T-cell (primary cell): ENCODE results near the gene GNB5. TPM values are rescaled to one million over a fixed set of nuclear protein-coding genes. Genes with fewer than 3 reads are reported as not detected.

Experiments used
- ATAC-seq, 4 experiments: fragments of 200-7000 bp in 3 of 4; fragments of 150-1000 bp in 1 of 4; cut with Tn5 transposase; replicated peaks in 1 of 4; 1 replicate in 3 of 4; 2 replicates in 1 of 4; pipeline ENCODE4 v1.10.0; 2021; ENCODE audit warnings: moderate library complexity in 3 of 4, mild to moderate bottlenecking in 2 of 4, moderate number of reproducible peaks in 1 of 4
- CTCF ChIA-PET, 2 donors: fragments of 300-600 bp; sonication (Branson Sonifier 250); formaldehyde crosslinking; loops; one replicate each; lab custom pipeline; 2022; ENCODE audit warnings: antibody characterized with exemption in 2 of 2; lab: Charles Lee
- POLR2A ChIA-PET, 2 donors: fragments of 300-600 bp; sonication (Branson Sonifier 250); formaldehyde crosslinking; loops; one replicate each; lab custom pipeline; 2022; ENCODE audit warnings: antibody characterized with exemption in 2 of 2; lab: Charles Lee
- DNase-seq, 35 experiments: peaks; one replicate each; pipeline versions ENCODE4 v3.0.0 to v3.0.0-alpha.2; 2013 to 2023
- H3K27ac ChIP-seq: one replicate; pipeline ENCODE4 v1.5.1; 2013; ENCODE audit warnings: low read length
- H3K27me3 ChIP-seq, 2 experiments: replicated peaks in 1 of 2; 1 replicate in 1 of 2; 2 replicates in 1 of 2; pipeline versions ENCODE4 v1.6.1 to v1.7.0; 2013; ENCODE audit warnings: low read length in 1 of 2, mixed read lengths in 1 of 2; ENCODE audit not compliant: control insufficient read depth in 2 of 2, insufficient read depth in 2 of 2; ENCODE audit errors: extremely low read depth in 1 of 2
- H3K36me3 ChIP-seq, 2 donors: 1 replicate in 1 of 2; 2 replicates in 1 of 2; pipeline versions ENCODE4 v1.6.1 to v1.7.0; 2013; ENCODE audit warnings: low read length in 1 of 2; ENCODE audit not compliant: control insufficient read depth in 2 of 2, insufficient read depth in 1 of 2; ENCODE audit errors: extremely low read depth in 1 of 2
- H3K4me1 ChIP-seq, 2 experiments: 1 replicate in 1 of 2; 2 replicates in 1 of 2; pipeline versions ENCODE4 v1.6.1 to v1.7.0; 2013; ENCODE audit warnings: low read length in 2 of 2, mixed read lengths in 1 of 2; ENCODE audit not compliant: insufficient read depth in 2 of 2, control insufficient read depth in 1 of 2; ENCODE audit errors: extremely low read depth in 1 of 2
- H3K4me3 ChIP-seq, 2 donors: 1 replicate in 1 of 2; 2 replicates in 1 of 2; pipeline versions ENCODE4 v1.5.1 to v1.7.0; 2013; ENCODE audit warnings: mild to moderate bottlenecking in 2 of 2, low read length in 1 of 2, moderate library complexity in 1 of 2; ENCODE audit not compliant: control insufficient read depth in 1 of 2; ENCODE audit errors: extremely low read depth in 1 of 2
- H3K9me3 ChIP-seq: 2 replicates; pipeline ENCODE4 v1.7.0; 2013
- H3K27ac Mint-ChIP-seq, 2 donors: one replicate each; pipeline ENCODE4 v1.8.0; 2020 to 2021; ENCODE audit warnings: mild to moderate bottlenecking in 2 of 2, mixed read lengths in 2 of 2
- H3K27me3 Mint-ChIP-seq, 2 donors: one replicate each; pipeline ENCODE4 v1.8.0; 2021 to 2022; ENCODE audit warnings: mixed read lengths in 2 of 2
- H3K36me3 Mint-ChIP-seq: one replicate; pipeline ENCODE4 v1.8.0; 2021; ENCODE audit warnings: mixed read lengths
- H3K4me1 Mint-ChIP-seq, 3 donors: one replicate each; pipeline ENCODE4 v1.8.0; 2020 to 2022; ENCODE audit warnings: mixed read lengths in 3 of 3, mild to moderate bottlenecking in 1 of 3
- H3K4me3 Mint-ChIP-seq, 3 donors: one replicate each; pipeline ENCODE4 v1.8.0; 2020 to 2022; ENCODE audit warnings: mild to moderate bottlenecking in 3 of 3, mixed read lengths in 3 of 3, moderate library complexity in 3 of 3
- H3K9me3 Mint-ChIP-seq, 3 donors: one replicate each; pipeline ENCODE4 v1.8.0; 2020 to 2022; ENCODE audit warnings: mixed read lengths in 3 of 3
- WGBS: methylation state at CpG from one replicate; pipeline ENCODE4 v1.1.5; 2013; ENCODE audit warnings: missing lambda C conversion rate; ENCODE audit not compliant: insufficient coverage; 5-methylcytosine and 5-hydroxymethylcytosine counted together
- total RNA-seq, 35 experiments: library from RNA in 6 of 35; stranded (reverse) in 6 of 35; fragments of 120-200 nt in 1 of 35; gene quantifications; one replicate each; pipeline versions ENCODE4 v1.2.1 to v1.2.4 and lab custom pipeline; 2013 to 2026

The GNB5 gene
- total RNA-seq, 5 donors from 2014 or later (not counting 1 experiment from before 2014, with no cell fraction given) = 39.7 to 74.4 (median 54.7) TPM

- no peak for DNase-seq
- ATAC-seq = no peak
- Histone ChIP-seq H3K36me3 (no peaks in the 10 kb centered on the region), H3K27me3 (no peaks in the 10 kb centered on the region), H3K4me1 (peaks cover 17 to 18% of the 10 kb centered on the region in 2 experiments), H3K9me3 (no peaks in the 10 kb centered on the region), H3K4me3 (no peak overlapping the region), H3K27ac (no peak overlapping the region)
- H3K9me3 Mint-ChIP-seq = no peaks in the 10 kb centered on the region
- H3K27ac Mint-ChIP-seq = no peak overlapping the region
- H3K36me3 Mint-ChIP-seq = no peaks in the 10 kb centered on the region
- no peaks in the 10 kb centered on the region for H3K27me3 Mint-ChIP-seq
- H3K4me3 Mint-ChIP-seq = no peak overlapping the region
- CTCF ChIA-PET = interaction anchor here (0.6 to 2.7 kb wide), 6 partner anchors 8 to 487 kb away, joined by 3 to 8 read pairs (median 4); no protein-coding TSS in a partner anchor
- H3K4me1 Mint-ChIP-seq = peaks cover 22 to 31% (median 28%) of the 10 kb centered on the region in 3 donors
- 60% methylated on average over 1 of the region's 4 CpGs for WGBS
- POLR2A ChIA-PET = interaction anchor here in 1 of 2 donors (1.2 kb wide), 1 partner anchor 16 kb away, joined by 3 read pairs; no protein-coding TSS in a partner anchor
Measured at GRCh38 chr15:52224211-52224610, 33.0 kb upstream of the GNB5 start.

DNA sequence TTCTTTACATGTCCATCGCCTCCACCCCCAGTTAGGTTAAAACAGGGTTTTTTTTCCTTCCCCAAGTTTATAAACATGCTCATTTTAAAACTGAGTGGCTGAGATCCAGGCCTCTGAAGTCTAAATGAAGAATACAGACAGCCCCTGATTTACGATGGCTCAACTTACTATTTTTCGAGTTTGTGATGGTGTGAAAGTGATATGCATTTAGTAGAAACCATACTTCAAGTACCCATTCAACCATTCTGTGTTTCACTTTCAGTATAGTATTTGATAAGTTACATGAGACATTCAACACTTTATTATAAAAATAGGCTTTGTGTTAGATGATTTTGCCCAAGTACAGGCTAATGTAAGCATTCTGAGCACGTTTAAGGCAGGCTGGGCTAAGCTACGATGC lies 30.5 kb upstream of the GNB5 start:
- WGBS = no CpG with 5 or more reads among the region's 5 CpGs
- Mint-ChIP-seq H3K9me3 (no peaks in the 10 kb centered on the region), H3K4me1 (peaks cover 22 to 32% (median 28%) of the 10 kb centered on the region in 3 donors), H3K27me3 (no peaks in the 10 kb centered on the region), H3K27ac (peak overlapping the region; percentile 93 to 94), H3K36me3 (no peaks in the 10 kb centered on the region), H3K4me3 (peak overlapping the region; percentile 70 to 81 (median 80))
- ATAC-seq (peak; percentile 20 to 55 (median 38)), DNase-seq (peak in 1 of 35 experiments; percentile 33)
- no peaks in the 10 kb centered on the region for H3K9me3 ChIP-seq
- peak overlapping the region; percentile 43 to 48 for H3K4me3 ChIP-seq
- peak overlapping the region; percentile 80 for H3K27ac ChIP-seq
- ChIA-PET CTCF (interaction anchor here (0.6 to 1.3 kb wide), 3 partner anchors 9 to 15 kb away, joined by 4 read pairs; no protein-coding TSS in a partner anchor), POLR2A (no interaction called here)
- H3K27me3 ChIP-seq = no peaks in the 10 kb centered on the region
- no peaks in the 10 kb centered on the region for H3K36me3 ChIP-seq
- H3K4me1 ChIP-seq = peaks cover 17 to 22% of the 10 kb centered on the region in 2 experiments

DNA sequence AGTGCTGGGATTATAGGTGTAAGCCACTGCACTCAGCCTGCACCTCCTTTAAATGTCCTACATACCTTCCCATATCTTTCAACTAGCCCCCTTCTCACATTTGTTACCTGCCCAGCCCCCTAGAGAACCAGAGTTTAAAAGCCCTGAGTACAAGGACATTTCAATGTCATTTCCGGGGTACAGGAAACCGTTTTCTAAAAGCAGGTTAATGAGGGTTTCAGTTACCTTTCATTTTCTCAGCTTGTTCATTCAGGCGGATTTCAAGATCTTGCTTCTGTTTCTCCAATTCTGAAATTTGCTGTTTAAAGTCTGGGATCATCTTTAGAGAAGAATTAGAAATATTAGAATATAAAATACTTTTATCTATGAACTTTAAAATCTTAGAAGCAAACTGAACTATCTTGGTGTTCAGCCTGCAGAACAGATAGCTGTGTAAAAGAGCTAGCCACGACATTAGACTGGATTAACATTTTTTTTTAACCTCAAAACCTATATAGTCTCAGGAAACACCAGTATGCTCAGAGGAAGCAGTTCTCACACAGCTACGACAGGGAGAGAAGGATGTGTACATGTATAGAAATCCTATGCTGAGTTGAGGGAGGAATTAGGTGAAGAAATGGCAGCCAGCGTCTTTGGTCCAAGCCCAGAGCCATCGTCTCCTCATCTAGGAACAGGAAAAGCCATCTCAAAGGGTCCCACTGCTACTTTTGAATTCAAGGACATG lies 29.9 kb upstream of the GNB5 start:
- Mint-ChIP-seq H3K36me3 (no peaks in the 10 kb centered on the region), H3K9me3 (no peaks in the 10 kb centered on the region), H3K4me3 (peak overlapping the region; percentile 70 to 81 (median 80)), H3K27ac (peak overlapping the region; percentile 93 to 94), H3K4me1 (peaks cover 22 to 32% (median 28%) of the 10 kb centered on the region in 3 donors), H3K27me3 (no peaks in the 10 kb centered on the region)
- CTCF ChIA-PET = interaction anchor here (0.6 to 1.4 kb wide), 7 partner anchors 10 to 201 kb away, joined by 3 to 4 read pairs (median 4); no protein-coding TSS in a partner anchor
- no CpG with 5 or more reads among the region's 7 CpGs for WGBS
- Histone ChIP-seq H3K27me3 (no peaks in the 10 kb centered on the region), H3K4me1 (peaks cover 17 to 22% of the 10 kb centered on the region in 2 experiments), H3K4me3 (peak overlapping the region; percentile 43 to 48), H3K9me3 (no peaks in the 10 kb centered on the region), H3K27ac (peak overlapping the region; percentile 80), H3K36me3 (no peaks in the 10 kb centered on the region)
- POLR2A ChIA-PET = interaction anchor here in 1 of 2 donors (0.5 to 0.8 kb wide), 3 partner anchors 37 to 265 kb away, joined by 3 to 5 read pairs (median 4); no protein-coding TSS in a partner anchor
- DNase-seq (peak in 1 of 35 experiments; percentile 57), ATAC-seq (peak; percentile 62 to 73 (median 70))

DNA sequence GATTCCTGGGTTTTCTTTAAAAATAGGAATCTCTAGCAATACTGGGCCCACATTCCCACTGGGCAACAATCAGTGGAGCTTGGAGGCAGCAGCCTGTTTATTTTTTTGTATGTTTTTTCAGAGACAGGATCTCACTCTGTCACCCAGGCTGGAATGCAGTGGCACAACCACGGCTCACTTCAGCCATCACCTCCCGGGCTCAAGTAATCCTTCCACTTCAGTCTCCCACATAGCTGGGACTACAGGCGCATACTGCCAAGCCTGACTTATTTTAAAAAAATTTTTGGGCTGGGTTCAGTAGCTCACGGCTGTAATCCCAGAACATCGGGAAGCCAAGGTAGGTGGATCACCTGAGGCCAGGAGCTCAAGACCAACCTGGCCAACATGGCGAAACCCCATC lies 29.1 kb upstream of the GNB5 start:
- Mint-ChIP-seq H3K4me3 (no peak overlapping the region), H3K27ac (no peak overlapping the region), H3K9me3 (no peaks in the 10 kb centered on the region), H3K36me3 (no peaks in the 10 kb centered on the region), H3K4me1 (peaks cover 22 to 32% (median 28%) of the 10 kb centered on the region in 3 donors), H3K27me3 (no peaks in the 10 kb centered on the region)
- ChIA-PET POLR2A (interaction anchor here in 1 of 2 donors (0.6 to 0.8 kb wide), 2 partner anchors 36 to 106 kb away, joined by 3 to 4 read pairs; no protein-coding TSS in a partner anchor), CTCF (interaction anchor here (0.6 to 1.4 kb wide), 6 partner anchors 11 to 1681 kb away, joined by 3 to 6 read pairs (median 4); no protein-coding TSS in a partner anchor)
- H3K36me3 ChIP-seq = no peaks in the 10 kb centered on the region
- peak overlapping the region; percentile 80 for H3K27ac ChIP-seq
- no peaks in the 10 kb centered on the region for H3K9me3 ChIP-seq
- no peak for DNase-seq
- H3K4me3 ChIP-seq = no peak overlapping the region
- H3K27me3 ChIP-seq = no peaks in the 10 kb centered on the region
- H3K4me1 ChIP-seq = peaks cover 17 to 22% of the 10 kb centered on the region in 2 experiments
- ATAC-seq = no peak
- WGBS = 80% methylated on average over 1 of the region's 6 CpGs

DNA sequence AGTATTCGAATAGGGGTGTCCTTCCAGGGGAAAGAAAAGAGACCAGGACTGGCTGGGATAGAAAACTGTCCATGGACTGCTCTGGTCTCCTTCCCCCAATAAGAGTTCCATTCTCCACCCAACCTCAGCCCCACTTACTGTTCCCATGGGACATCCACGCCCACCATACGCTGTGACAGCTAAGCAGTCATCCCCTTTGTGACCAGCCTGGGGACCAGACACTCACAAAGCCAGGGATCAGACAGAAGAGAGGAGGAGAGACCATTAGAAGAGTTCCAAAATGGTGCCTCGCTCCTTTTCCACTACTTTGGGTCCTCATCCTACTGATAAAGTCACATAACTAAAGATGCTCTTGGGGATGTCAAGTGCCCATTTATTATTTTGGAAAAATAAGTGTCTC lies 27.6 kb upstream of the GNB5 start:
- ATAC-seq = no peak
- H3K27me3 ChIP-seq = no peaks in the 10 kb centered on the region
- H3K4me3 Mint-ChIP-seq = no peak overlapping the region
- peaks cover 22 to 30% (median 28%) of the 10 kb centered on the region in 3 donors for H3K4me1 Mint-ChIP-seq
- H3K4me1 ChIP-seq = peaks cover 17 to 22% of the 10 kb centered on the region in 2 experiments
- H3K9me3 Mint-ChIP-seq = no peaks in the 10 kb centered on the region
- no peaks in the 10 kb centered on the region for H3K27me3 Mint-ChIP-seq
- WGBS = no CpG with 5 or more reads among the region's 4 CpGs
- POLR2A ChIA-PET = no interaction called here
- H3K27ac ChIP-seq = no peak overlapping the region
- H3K4me3 ChIP-seq = no peak overlapping the region
- no peaks in the 10 kb centered on the region for H3K36me3 Mint-ChIP-seq
- no peak overlapping the region for H3K27ac Mint-ChIP-seq
- no peak for DNase-seq
- CTCF ChIA-PET = no interaction called here
- H3K9me3 ChIP-seq = no peaks in the 10 kb centered on the region
- H3K36me3 ChIP-seq = no peaks in the 10 kb centered on the region

DNA sequence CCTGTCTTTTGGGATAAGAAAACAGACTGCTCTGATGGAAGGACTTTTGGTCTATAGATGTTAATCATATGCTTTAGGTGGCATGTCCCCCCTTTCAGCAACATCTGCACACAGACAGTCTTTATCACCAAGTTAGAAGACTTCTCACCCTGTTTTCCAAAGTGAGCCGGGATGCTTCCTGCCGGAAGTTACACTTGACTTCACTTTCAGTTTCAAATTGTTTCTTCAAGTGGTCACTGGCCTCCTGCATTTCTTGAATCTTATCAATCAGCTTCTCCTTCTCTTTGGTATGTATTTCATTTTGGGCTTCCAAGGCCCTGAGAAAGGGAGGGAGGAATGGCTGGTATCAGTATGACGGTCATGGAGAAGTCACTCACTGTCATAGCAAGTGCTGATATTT lies 27.2 kb upstream of the GNB5 start:
- Histone ChIP-seq H3K9me3 (no peaks in the 10 kb centered on the region), H3K4me1 (peaks cover 17 to 22% of the 10 kb centered on the region in 2 experiments), H3K27ac (no peak overlapping the region), H3K36me3 (no peaks in the 10 kb centered on the region), H3K27me3 (no peaks in the 10 kb centered on the region), H3K4me3 (no peak overlapping the region)
- ChIA-PET POLR2A (no interaction called here), CTCF (no interaction called here)
- WGBS = 100% methylated on average over 1 of the region's 3 CpGs
- no peak overlapping the region for H3K27ac Mint-ChIP-seq
- peaks cover 22 to 29% (median 28%) of the 10 kb centered on the region in 3 donors for H3K4me1 Mint-ChIP-seq
- H3K36me3 Mint-ChIP-seq = no peaks in the 10 kb centered on the region
- no peak for ATAC-seq
- H3K9me3 Mint-ChIP-seq = no peaks in the 10 kb centered on the region
- H3K27me3 Mint-ChIP-seq = no peaks in the 10 kb centered on the region
- DNase-seq = no peak
- no peak overlapping the region for H3K4me3 Mint-ChIP-seq
